ENCODE measurements around the gene IQSEC1. TPM values are rescaled to one million over a fixed set of nuclear protein-coding genes. Genes with fewer than 3 reads are reported as not detected.

The IQSEC1 gene
- total and polyA plus RNA-seq, 2 of the 8 experiments (the other 6 are each of a cell fraction or from before 2014, with no cell fraction given) = 6.8 to 28.8 TPM

DNA sequence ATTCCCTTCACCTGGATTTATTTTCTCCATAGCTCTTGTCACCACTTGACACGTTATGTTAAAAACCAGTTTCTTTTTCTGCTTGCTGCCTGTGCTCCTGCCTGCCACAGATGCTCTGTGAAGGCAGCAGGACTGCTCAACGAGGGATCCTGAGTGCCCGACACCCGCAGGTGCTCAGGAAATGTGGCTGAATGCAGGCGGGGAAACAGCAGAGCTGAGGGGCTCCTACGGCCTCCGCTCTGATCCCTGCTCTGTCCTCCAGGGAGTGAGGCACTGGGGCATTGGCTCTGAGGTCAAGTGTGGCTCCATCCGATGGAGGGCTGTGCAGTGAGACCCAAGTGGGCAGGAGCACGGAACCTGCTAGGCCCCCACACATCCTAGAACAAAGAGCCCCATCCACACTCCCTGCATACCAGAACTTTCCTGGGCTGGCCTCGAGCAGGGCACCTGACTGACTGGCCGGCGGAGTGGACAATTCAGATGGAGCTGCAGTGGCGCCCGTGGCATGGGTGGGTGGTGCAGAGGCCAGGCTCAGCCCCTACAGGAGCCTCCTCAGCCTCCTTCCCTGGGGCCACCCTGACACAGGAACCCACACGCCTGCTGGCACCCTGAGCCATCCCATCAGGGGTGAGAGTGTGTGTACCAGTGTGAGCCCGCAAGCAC lies 27.9 kb downstream of the IQSEC1 start (continued):
- TF ChIP-seq CTBP2 (IDR thresholded peaks at IDR 0.05; ENCODE audit: borderline replicate concordance, insufficient read depth, insufficient read length, low read length) (no peak), POLR2AphosphoS5 (IDR thresholded peaks at IDR 0.05; ENCODE audit: low read depth, low read length) (no peak), EZH2 (IDR thresholded peaks at IDR 0.05; ENCODE audit: low read depth, low read length, severe bottlenecking) (no peak)
- TF ChIP-seq, protein P1, sequence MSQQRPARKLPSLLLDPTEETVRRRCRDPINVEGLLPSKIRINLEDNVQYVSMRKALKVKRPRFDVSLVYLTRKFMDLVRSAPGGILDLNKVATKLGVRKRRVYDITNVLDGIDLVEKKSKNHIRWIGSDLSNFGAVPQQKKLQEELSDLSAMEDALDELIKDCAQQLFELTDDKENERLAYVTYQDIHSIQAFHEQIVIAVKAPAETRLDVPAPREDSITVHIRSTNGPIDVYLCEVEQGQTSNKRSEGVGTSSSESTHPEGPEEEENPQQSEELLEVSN (IDR thresholded peaks at IDR 0.05) = no peak
- TF ChIP-seq, protein P2, sequence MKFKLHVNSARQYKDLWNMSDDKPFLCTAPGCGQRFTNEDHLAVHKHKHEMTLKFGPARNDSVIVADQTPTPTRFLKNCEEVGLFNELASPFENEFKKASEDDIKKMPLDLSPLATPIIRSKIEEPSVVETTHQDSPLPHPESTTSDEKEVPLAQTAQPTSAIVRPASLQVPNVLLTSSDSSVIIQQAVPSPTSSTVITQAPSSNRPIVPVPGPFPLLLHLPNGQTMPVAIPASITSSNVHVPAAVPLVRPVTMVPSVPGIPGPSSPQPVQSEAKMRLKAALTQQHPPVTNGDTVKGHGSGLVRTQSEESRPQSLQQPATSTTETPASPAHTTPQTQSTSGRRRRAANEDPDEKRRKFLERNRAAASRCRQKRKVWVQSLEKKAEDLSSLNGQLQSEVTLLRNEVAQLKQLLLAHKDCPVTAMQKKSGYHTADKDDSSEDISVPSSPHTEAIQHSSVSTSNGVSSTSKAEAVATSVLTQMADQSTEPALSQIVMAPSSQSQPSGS (IDR thresholded peaks at IDR 0.05; ENCODE audit: low read length) = no peak
